Activated CD4-positive, CD25-positive, alpha-beta regulatory T cell treated with anti-CD3 and anti-CD28 coated beads, Interleukin-2, amount 50 U/mL, for 72 hours (primary cell): ENCODE results near the gene DNAH7.

Source experiments
- DNase-seq: peaks from one replicate; pipeline ENCODE4 v3.0.0; 2021

Gene DNAH7

DNA sequence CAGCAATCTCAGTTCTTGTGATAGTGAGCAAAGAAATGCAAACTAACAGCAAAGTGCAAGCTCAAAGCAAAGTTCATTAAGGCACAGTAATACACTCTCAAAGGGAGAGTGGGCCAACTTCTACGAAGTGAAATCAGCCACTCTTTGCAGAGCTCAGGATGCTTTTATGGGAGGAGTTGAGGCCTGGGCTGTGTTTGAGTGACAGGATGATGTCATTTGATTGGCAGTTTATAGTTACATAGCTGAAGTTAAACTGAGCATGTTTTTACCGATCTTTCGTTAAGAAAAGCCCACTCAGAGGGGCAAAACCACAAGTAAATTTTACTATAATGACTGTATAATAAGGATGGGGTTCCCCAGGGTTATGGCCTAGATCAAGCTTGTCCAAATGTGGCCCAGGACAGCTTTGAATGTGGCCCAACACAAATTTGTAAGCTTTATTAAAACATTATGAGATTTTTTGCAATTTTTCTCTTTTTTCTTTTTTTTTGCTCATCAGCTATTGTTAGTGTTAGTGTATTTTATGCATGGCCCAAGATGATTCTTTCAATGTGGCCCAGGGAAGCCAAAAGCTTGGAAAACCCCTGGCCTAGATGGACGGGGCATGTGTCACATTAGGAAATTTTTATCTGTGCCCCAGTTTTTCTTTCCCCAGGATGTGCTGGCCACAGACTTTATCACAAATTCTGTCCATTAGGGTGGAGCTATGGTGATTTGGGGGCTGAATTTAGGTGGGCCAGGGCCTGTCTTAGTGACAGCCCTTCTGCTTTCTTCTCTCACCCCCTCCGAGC is 8.3 kb upstream of the DNAH7 start:
- no peak for DNase-seq

- DNase-seq, result no peak
Measured at GRCh38 chr2:196075196-196075595, 6.6 kb upstream of the DNAH7 start.

GRCh38 chr2:196074631-196075030 is 6.0 kb upstream of the DNAH7 start:
- DNase-seq, result no peak

DNA sequence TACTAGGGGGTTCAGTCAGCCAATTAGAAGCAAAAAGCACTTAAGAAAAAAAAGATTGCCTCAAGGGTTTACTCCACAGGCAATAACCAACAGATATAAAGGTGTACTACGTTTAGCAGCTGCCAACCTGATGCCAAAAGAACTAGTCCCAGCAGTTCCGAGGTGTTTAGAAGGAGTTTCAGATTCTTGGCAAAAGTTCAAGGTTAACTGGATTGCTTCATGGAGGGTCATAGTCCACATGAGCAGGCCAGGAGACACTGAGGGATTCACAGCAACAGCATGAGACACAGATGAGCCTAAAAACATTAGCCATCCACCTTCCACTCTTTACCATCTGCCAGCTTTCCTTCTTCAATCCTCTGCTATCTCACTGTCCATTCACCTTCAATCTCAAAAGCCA is 4.9 kb upstream of the DNAH7 start:
- no peak for DNase-seq

DNA sequence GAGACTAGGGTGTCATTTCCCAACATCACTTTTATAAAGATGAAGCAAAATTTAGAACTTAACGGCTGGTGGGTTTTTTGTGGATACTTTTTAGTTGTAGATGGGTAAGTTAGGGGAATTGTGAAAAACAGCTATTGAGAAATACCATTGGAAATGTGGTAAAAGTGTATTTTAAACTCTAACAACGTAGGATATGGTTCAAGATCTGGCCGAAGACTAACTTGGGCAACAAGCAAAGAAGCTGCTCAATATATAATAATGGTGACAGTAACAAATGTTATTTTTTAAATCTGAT is 1.6 kb downstream of the DNAH7 start:
- no peak for DNase-seq

- no peak for DNase-seq
Measured at GRCh38 chr2:196066291-196067087, 2.1 kb downstream of the DNAH7 start.

DNA sequence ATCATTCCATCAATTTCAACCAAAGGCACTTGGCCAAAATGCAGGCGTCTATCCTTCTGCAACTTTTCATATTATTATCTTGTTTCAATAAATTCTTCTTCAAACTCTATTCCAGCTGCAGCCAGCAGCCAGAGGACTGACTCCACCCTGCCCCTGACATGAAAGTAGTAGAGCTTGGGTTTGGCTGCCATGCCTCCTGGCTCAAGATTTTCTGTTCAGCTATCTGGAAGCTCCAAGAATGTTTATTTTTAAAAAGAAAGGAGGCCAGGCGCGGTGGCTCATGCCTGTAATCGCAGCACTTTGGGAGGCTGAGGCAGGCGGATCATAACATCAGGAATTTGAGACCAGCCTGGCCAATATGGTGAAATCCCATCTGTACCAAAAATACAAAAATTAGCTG is 4.9 kb downstream of the DNAH7 start:
- DNase-seq, result no peak

DNA sequence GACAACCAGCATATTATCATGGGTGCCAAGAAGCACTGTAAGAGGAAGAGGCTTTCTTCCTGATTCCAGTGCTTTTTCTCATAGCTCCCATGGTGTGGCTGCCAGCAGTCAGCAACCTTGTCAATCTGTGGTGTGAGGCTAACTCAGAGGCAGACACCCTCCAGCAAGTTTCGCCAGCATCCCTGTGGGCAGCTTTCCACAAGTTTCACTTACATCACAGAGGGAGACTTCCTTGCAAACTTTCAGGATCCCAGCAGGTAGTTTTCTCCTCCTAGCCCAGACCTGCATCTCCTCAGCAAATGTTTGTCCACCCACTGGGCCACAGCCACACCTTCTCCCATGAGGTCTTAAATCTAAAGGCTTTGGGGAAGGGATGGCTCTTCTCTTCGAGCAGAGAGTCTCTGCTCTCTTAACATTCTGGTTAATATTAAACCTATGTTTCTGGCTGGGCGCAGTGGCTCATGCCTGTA is 9.1 kb downstream of the DNAH7 start:
- DNase-seq, result no peak

DNA sequence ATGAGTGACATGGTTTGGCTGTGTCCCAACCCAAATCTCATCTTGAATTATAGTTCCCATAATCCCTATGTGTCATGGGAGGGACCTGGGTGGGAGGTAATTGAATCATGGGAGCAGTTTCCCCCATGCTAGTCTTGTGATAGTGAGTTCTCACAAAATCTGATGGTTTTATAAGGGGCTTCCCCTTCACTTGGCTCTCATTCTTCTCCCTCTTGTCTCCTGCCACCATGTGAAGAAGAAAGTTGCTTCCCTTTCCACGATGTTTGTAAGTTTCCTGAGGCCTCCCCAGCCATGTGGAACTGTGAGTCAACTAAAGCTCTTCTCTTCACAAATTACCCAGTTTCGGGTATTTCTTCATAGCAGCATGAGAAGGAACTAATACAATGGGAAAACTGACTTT is 14.0 kb downstream of the DNAH7 start:
- DNase-seq, result no peak

DNA sequence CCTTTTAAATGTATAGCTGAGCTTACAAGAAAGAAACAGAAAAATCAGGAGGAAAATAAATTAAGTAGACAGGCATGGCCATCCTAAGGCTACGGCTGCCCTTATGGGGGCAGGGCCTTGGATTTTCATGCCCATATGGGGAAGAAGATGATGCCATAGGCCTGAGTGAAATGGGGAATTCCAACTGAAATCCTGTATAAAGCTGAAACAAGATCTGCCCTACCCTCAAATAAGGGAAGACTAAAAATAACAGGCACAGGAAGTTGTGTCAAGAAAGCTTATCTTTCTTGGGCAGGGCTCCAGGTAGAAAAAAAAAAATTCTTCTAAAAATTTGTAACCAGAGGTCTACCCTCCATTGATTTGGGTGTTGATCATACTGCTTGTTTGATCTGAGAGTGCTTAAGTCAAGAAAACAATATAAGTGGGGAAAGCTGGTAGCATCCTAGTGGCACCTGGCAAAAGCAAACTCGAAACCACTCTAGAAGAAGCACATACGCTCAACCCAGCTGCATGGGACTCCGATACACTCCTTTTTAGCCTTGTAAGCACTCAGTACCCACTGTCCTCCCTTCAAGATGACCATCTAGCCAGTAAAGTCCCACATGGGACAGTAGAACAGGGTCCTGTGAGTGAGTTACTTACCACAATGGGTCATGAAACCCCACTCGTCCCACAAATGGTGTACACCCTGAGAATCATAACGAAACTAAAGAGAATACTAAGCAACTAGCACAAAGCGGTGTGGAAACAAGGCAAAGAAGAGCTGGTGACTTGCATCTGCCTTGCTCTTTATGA is 22.3 kb downstream of the DNAH7 start:
- DNase-seq, result no peak

DNA sequence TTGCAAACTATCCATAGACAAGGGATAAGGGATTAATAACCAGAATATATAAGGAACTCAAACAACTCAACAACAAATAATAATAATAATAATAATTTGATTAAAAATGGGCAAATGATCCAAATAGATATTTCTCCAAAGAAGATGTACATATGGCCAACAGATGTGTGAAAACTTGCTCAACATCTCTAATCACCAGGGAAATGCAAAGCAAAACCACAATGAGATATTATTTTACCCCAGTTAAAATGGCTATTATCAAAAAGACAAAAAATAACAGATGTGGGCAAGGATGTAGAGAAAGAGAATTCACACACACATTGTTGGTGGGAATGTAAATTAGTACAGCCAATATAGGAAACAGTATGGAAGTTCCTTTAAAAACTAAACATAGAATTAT is 26.9 kb downstream of the DNAH7 start:
- DNase-seq, result no peak

GRCh38 chr2:196040218-196040617 is 28.4 kb downstream of the DNAH7 start:
- DNase-seq, result no peak

DNA sequence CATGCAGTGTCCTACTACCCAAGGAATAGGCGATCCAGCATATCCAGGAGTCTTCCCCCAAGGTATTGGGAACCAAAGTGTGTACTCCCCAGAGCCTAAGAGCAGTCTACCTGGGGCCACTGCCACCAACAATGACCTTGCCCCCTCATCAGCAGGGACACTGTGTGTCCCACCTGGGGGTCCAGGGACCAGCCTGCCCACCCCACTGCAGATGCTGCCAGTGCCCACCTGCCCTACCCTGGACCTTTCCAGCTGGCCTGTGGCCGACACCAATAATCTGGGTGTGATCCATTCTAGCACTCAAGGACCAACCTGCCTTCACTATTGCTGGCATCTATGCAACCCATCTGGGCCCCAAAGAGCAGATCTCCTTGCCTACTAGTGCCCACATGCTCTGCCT is 32.2 kb downstream of the DNAH7 start:
- DNase-seq, result no peak

DNA sequence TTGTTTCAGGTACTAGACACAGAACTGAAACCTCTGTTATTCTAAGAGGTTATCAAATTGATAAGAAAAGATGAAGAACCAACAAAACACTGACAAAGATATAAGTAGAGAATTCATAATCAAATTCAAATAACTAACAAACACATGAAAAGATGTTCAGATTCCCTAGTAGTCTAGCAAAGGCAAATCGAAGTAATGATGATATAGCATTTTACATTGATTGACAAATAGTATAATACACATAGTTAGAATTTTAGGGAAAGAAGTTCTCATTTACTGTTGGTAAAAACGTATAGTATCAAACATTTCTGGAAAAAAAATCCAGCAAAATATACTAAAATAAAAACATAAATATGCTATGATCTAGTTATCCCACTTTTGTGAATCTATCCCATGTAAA is 50.6 kb downstream of the DNAH7 start:
- no peak for DNase-seq

GRCh38 chr2:196012314-196012713 is 56.3 kb downstream of the DNAH7 start:
- no peak for DNase-seq

GRCh38 chr2:196000551-196000950 is 68.1 kb downstream of the DNAH7 start:
- DNase-seq, result no peak

DNA sequence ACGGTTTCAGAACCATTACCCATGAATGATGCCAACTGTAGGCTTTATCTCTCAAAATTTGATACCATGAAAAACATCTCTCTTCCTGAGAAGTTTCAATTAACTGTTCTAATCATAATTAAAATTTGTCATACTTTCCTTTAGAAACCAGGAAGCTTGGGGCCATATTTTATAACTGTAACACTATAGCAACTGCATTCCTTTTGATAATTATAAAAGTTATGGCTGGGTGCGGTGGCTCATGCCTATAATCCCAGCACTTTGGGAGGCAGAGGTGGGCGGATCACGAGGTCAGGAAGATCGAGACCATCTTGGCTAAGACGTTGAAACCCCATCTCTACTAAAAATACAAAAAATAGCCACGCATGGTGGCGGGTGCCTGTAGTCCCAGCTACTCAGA is 70.6 kb downstream of the DNAH7 start:
- no peak for DNase-seq

DNA sequence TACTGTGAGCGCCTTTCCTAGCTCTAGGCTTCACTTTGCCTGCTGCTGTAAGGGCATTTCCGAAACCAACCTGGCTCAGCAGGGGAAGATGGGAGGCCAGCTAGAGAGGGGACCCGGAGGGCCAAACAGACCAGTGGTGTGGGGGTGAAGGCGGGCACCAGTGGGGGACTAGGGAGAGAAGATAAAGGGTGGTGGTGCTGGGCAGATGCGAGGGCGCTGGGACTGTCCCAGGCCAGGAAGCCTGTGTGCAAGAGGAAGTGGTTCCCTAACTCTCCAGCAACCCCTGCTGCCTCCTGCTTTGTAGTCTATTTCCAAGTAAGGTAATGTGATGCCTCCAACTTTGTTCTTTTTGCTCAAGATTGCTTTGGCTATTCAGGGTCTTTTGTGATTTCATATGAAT is 73.1 kb downstream of the DNAH7 start:
- DNase-seq, result no peak

- DNase-seq, result no peak
Measured at GRCh38 chr2:195993623-195994022, 75.0 kb downstream of the DNAH7 start.

GRCh38 chr2:195985741-195986140 is 82.9 kb downstream of the DNAH7 start:
- DNase-seq, result no peak

DNA sequence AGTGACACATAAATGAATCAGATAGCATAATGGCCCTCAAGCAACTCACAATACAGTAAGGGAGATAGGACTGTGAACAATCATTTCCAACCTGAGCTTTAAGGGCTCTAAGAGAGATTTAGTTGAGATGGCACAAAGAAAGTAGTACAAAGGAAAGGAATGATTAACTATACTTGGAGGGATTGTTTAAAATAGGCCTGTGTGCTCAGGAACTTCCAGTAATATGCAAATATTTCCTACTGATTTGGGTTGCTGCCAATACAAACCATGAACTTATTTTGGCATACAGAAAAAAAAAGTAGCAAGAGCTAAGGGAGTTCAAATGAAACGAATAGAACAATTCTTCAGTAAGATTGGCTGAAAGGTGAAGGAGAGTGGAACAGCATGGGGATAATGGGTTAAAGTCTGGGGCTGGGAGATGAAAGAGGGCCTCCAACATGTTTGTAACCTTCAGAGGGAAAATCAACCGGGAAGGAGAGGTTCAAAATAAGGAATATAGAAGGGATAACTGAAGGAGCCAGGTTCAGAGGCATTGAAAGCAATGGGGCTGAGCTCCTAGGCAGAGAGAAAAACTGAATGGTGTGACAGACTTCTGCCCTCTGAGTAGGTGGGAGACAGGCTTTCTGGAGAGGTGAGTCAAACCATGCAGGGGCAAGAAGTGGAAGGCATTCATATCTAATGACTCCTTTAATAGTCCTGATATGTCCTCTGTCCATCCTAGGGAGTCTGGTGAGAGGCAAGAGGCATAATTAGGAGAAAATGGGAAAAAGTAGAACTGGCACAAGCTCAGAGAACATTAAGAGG is 83.5 kb downstream of the DNAH7 start:
- DNase-seq, result no peak

- DNase-seq, result no peak
Measured at GRCh38 chr2:195967336-195967735, 101.3 kb downstream of the DNAH7 start.

- no peak for DNase-seq
Measured at GRCh38 chr2:195961873-195962272, 106.8 kb downstream of the DNAH7 start.
